DND-41 (cell line): ENCODE results near the gene LMX1B.

ENCODE experiments used
- ATAC-seq: fragments of 200-7000 bp; cut with Tn5 transposase; 3 replicates; pipeline ENCODE4 v1.9.1; 2021; ENCODE audit warnings: low read depth; ENCODE audit not compliant: insufficient read depth
- DNase-seq: peaks from one replicate; pipeline ENCODE4 v3.0.0-alpha.2; 2020
- H2AFZ ChIP-seq: 2 replicates; pipeline ENCODE4 v1.6.0; 2012; ENCODE audit warnings: low read depth, low read length
- H3K27ac ChIP-seq: 2 replicates; pipeline ENCODE4 v1.5.1; 2012; ENCODE audit warnings: low read length, inconsistent platforms
- H3K27me3 ChIP-seq: fragments of 200-600 bp; sonication (generic); 2 replicates; pipeline ENCODE4 v1.6.0; 2012; ENCODE audit warnings: low read length, mild to moderate bottlenecking, inconsistent platforms; ENCODE audit not compliant: insufficient read depth, poor library complexity
- H3K36me3 ChIP-seq: 2 replicates; pipeline ENCODE4 v1.5.1; 2012; ENCODE audit warnings: low read length, inconsistent platforms; ENCODE audit not compliant: insufficient read depth
- H3K4me1 ChIP-seq: 2 replicates; pipeline ENCODE4 v1.5.1; 2012; ENCODE audit warnings: mild to moderate bottlenecking, low read length; ENCODE audit not compliant: insufficient read depth
- H3K4me2 ChIP-seq: 2 replicates; pipeline ENCODE4 v1.6.0; 2012; ENCODE audit warnings: mild to moderate bottlenecking, moderate library complexity, low read length, inconsistent platforms; ENCODE audit not compliant: insufficient read depth
- H3K4me3 ChIP-seq, 2 experiments: fragments of 200-600 bp in 1 of 2; shearing (Covaris generic) in 1 of 2; 2 replicates each; pipeline ENCODE4 v1.5.1; 2012 to 2016; ENCODE audit warnings: inconsistent platforms in 2 of 2, low read length in 2 of 2, mild to moderate bottlenecking in 2 of 2, low read depth in 1 of 2, moderate library complexity in 1 of 2
- H3K79me2 ChIP-seq: 2 replicates; pipeline ENCODE4 v1.6.0; 2012; ENCODE audit warnings: low read length, inconsistent platforms; ENCODE audit not compliant: insufficient read depth
- H3K9ac ChIP-seq: 2 replicates; pipeline ENCODE4 v1.6.0; 2012; ENCODE audit warnings: low read depth, mild to moderate bottlenecking, inconsistent platforms, low read length, moderate library complexity
- H3K9me3 ChIP-seq: 2 replicates; pipeline ENCODE4 v1.5.1; 2012; ENCODE audit warnings: low read length, moderate library complexity, mild to moderate bottlenecking, inconsistent platforms; ENCODE audit not compliant: insufficient read depth, severe bottlenecking
- H4K20me1 ChIP-seq: 2 replicates; pipeline ENCODE4 v1.6.0; 2012; ENCODE audit warnings: low read length; ENCODE audit not compliant: insufficient read depth
- CTCF ChIP-seq: IDR thresholded peaks from 2 replicates; pipeline ENCODE4 v1.5.1; 2012; ENCODE audit warnings: borderline replicate concordance, low read length, moderate library complexity, mild to moderate bottlenecking; ENCODE audit not compliant: poor library complexity, severe bottlenecking; ENCODE audit errors: extremely low read depth
- EZH2 ChIP-seq: IDR thresholded peaks from 3 replicates; pipeline ENCODE4 v1.6.1; 2012; ENCODE audit warnings: borderline replicate concordance, low read depth, mild to moderate bottlenecking, moderate library complexity, low read length, inconsistent platforms; ENCODE audit not compliant: severe bottlenecking

Gene LMX1B

GRCh38 chr9:126693428-126693944 lies 79.8 kb downstream of the LMX1B start:
- Histone ChIP-seq H3K79me2 (no peaks in the 10 kb centered on the region), H3K4me1 (no peaks in the 10 kb centered on the region), H3K4me2 (no peak overlapping the region), H3K4me3 (no peak overlapping the region), H4K20me1 (peaks cover 5% of the 10 kb centered on the region; the same call in 1 of the 2 replicates), H3K9me3 (no peaks in the 10 kb centered on the region), H3K27ac (no peak overlapping the region), H3K9ac (no peak overlapping the region), H2AFZ (no peak overlapping the region), H3K36me3 (no peaks in the 10 kb centered on the region), H3K27me3 (no peaks in the 10 kb centered on the region)
- no peak for ATAC-seq
- DNase-seq = no peak
- no peak for TF ChIP-seq EZH2
- TF ChIP-seq CTCF = no peak

GRCh38 chr9:126694206-126695081 lies 80.7 kb downstream of the LMX1B start:
- no peaks in the 10 kb centered on the region for H3K27me3 ChIP-seq
- H2AFZ ChIP-seq = no peak overlapping the region
- DNase-seq (no peak), ATAC-seq (no peak)
- no peak overlapping the region for H3K4me3 ChIP-seq
- no peaks in the 10 kb centered on the region for H3K36me3 ChIP-seq
- peaks cover 5% of the 10 kb centered on the region; the same call in 1 of the 2 replicates for H4K20me1 ChIP-seq
- no peaks in the 10 kb centered on the region for H3K4me1 ChIP-seq
- H3K27ac ChIP-seq = no peak overlapping the region
- H3K9ac ChIP-seq = no peak overlapping the region
- H3K9me3 ChIP-seq = no peaks in the 10 kb centered on the region
- H3K79me2 ChIP-seq = no peaks in the 10 kb centered on the region
- H3K4me2 ChIP-seq = no peak overlapping the region
- TF ChIP-seq CTCF (no peak), EZH2 (no peak)

GRCh38 chr9:126695186-126695585 lies 81.5 kb downstream of the LMX1B start:
- Histone ChIP-seq H3K9me3 (no peaks in the 10 kb centered on the region), H2AFZ (no peak overlapping the region), H3K4me1 (no peaks in the 10 kb centered on the region), H3K27ac (no peak overlapping the region), H3K4me2 (no peak overlapping the region), H3K79me2 (no peaks in the 10 kb centered on the region), H3K27me3 (no peaks in the 10 kb centered on the region), H3K4me3 (no peak overlapping the region), H3K36me3 (no peaks in the 10 kb centered on the region), H4K20me1 (peaks cover 5% of the 10 kb centered on the region; the same call in 1 of the 2 replicates), H3K9ac (no peak overlapping the region)
- no peak for DNase-seq
- TF ChIP-seq CTCF (no peak), EZH2 (no peak)
- ATAC-seq = no peak
